ENCODE results near the gene E2F4. TPM values are rescaled to one million over a fixed set of nuclear protein-coding genes. Genes with fewer than 3 reads are reported as not detected.

The E2F4 gene
- total and polyA plus RNA-seq, 2 experiments from 2014 or later = 67.0 to 135 TPM

- no peak for TF ChIP-seq ZNF462 (CRISPR knock-in tag; IDR thresholded peaks at IDR 0.05)
These were observed 6.3 kb downstream of the E2F4 start (continued) for GRCh38 chr16:67198238-67198734.

- peaks cover 20% of the 10 kb centered on the region; the same call in 1 of the 2 replicates for H3K36me3 ChIP-seq (ENCODE audit: insufficient read depth)
- H3F3A ChIP-seq (replicated peaks; ENCODE audit: low read depth) = peaks cover 18% of the 10 kb centered on the region; the same call in 1 of the 2 replicates
- H3K27ac ChIP-seq (ENCODE audit: low read depth) = peak within 1 kb of the TSS; percentile 78
- DNase-seq (ENCODE audit: low spot score) = peak; percentile 89
- H2AFZ ChIP-seq = peak within 1 kb of the TSS; percentile 96
- H3K4me2 ChIP-seq = peak within 1 kb of the TSS; percentile 92
- peak within 1 kb of the TSS; percentile 83 for H3K27ac Mint-ChIP-seq
- peaks cover 41% of the 10 kb centered on the region for H3K36me3 Mint-ChIP-seq (ENCODE audit: low read depth)
- no peaks in the 10 kb centered on the region for H3K27me3 ChIP-seq (ENCODE audit: insufficient read depth)
- peak; percentile 87 for ATAC-seq
- no peaks in the 10 kb centered on the region for H3K79me2 ChIP-seq (replicated peaks; ENCODE audit: insufficient read depth)
- no peaks in the 10 kb centered on the region for H3K9me3 Mint-ChIP-seq
- H3K4me3 Mint-ChIP-seq = peak within 1 kb of the TSS; percentile 86
- H3K4me1 Mint-ChIP-seq = peaks cover 6% of the 10 kb centered on the region
- peaks cover 16% of the 10 kb centered on the region for H3K27me3 Mint-ChIP-seq (ENCODE audit: insufficient read depth, low read depth, poor library complexity)
- peak within 1 kb of the TSS; percentile 79 for H3K4me3 ChIP-seq
- H3K4me1 ChIP-seq (ENCODE audit: insufficient read depth) = peaks cover 9% of the 10 kb centered on the region
- peaks cover 9% of the 10 kb centered on the region; the same call in 1 of the 2 replicates for H4K20me1 ChIP-seq (replicated peaks; ENCODE audit: insufficient read depth)
- H3K9me2 ChIP-seq (ENCODE audit: insufficient read depth) = no peaks in the 10 kb centered on the region
- TF ChIP-seq EZH2 (IDR thresholded peaks at IDR 0.05; ENCODE audit: low read depth, unreplicated experiment) (no peak), JUNB (IDR thresholded peaks at IDR 0.05; ENCODE audit: unreplicated experiment) (no peak), ETS1 (IDR thresholded peaks at IDR 0.05) (no peak), CTCF (conservative IDR thresholded peaks at IDR 0.05; ENCODE audit: low read depth in 2 of 2) (peak; percentile 52 to 89), CREB1 (CRISPR knock-in tag; IDR thresholded peaks at IDR 0.05; ENCODE audit: low read depth) (peak; percentile 55), ZNF114 (CRISPR knock-in tag; IDR thresholded peaks at IDR 0.05) (no peak), STAT1 (IDR thresholded peaks at IDR 0.05; ENCODE audit: unreplicated experiment) (no peak), ZNF331 (CRISPR knock-in tag; IDR thresholded peaks at IDR 0.05; ENCODE audit: low read depth) (no peak), POLR2AphosphoS5 (IDR thresholded peaks at IDR 0.05; ENCODE audit: low read depth) (peak; percentile 61), NANOG (IDR thresholded peaks at IDR 0.05; ENCODE audit: borderline replicate concordance) (no peak)
These were observed 7.3 kb downstream of the E2F4 start, which contains the start of gene ELMO3 for GRCh38 chr16:67199011-67199807. TSS of gene ELMO3 (plus strand) at chr16:67199131. CDS start at chr16:67199327, 196 bp downstream.
